HepG2 (cell line): ENCODE data around the gene RIT2. TPM values are rescaled to one million over a fixed set of nuclear protein-coding genes. Genes with fewer than 3 reads are reported as not detected.

Source experiments
- E2F1 ChIP-seq: sonication (generic); formaldehyde crosslinking; IDR thresholded peaks from 2 replicates; pipeline ENCODE4 v1.5.0; 2020; ENCODE audit warnings: missing genetic modification reagents
- E2F2 ChIP-seq: sonication (generic); formaldehyde crosslinking; IDR thresholded peaks from 2 replicates; pipeline ENCODE4 v1.4.0; 2020; ENCODE audit warnings: missing genetic modification reagents, borderline replicate concordance
- KLF9 ChIP-seq: IDR thresholded peaks from 2 replicates; pipeline ENCODE4 v1.6.1; 2016; ENCODE audit warnings: low read depth
- LBX2 ChIP-seq: sonication (generic); formaldehyde crosslinking; IDR thresholded peaks from 2 replicates; pipeline ENCODE4 v1.5.0; 2020; ENCODE audit warnings: missing genetic modification reagents, mild to moderate bottlenecking, borderline replicate concordance
- MAFG ChIP-seq: sonication (generic); formaldehyde crosslinking; IDR thresholded peaks from 2 replicates; pipeline ENCODE4 v1.5.1; 2020; ENCODE audit warnings: mild to moderate bottlenecking, missing genetic modification reagents
- POLR2A ChIP-seq, 2 experiments: IDR thresholded peaks; 2 replicates each; pipeline ENCODE4 v1.6.1; 2011; ENCODE audit warnings: low read depth in 2 of 2, low read length in 2 of 2, mild to moderate bottlenecking in 1 of 2, moderate library complexity in 1 of 2; ENCODE audit not compliant: insufficient read depth in 1 of 2
- SATB2 ChIP-seq: sonication (generic); formaldehyde crosslinking; IDR thresholded peaks from 2 replicates; pipeline ENCODE4 v1.5.0; 2020; ENCODE audit warnings: missing genetic modification reagents
- TOPORS ChIP-seq: sonication (generic); formaldehyde crosslinking; IDR thresholded peaks from 2 replicates; pipeline ENCODE4 v1.8.0; 2023; ENCODE audit warnings: mild to moderate bottlenecking, missing genetic modification reagents
- ZNF10 ChIP-seq: sonication (generic); formaldehyde crosslinking; IDR thresholded peaks from 2 replicates; pipeline ENCODE4 v1.4.0; 2020; ENCODE audit warnings: mild to moderate bottlenecking, low read depth, missing genetic modification reagents, borderline replicate concordance
- ZNF710 ChIP-seq: sonication (generic); formaldehyde crosslinking; IDR thresholded peaks from 2 replicates; pipeline ENCODE4 v1.5.0; 2020; ENCODE audit warnings: mild to moderate bottlenecking, missing genetic modification reagents, borderline replicate concordance
- polyA plus RNA-seq, 8 experiments: library from polyadenylated mRNA; depleted of rRNA in 3 of 8; stranded (reverse) in 7 of 8; unstranded in 1 of 8; fragments of >200 nt; fragmentation: Illumina TruSeq in 4 of 8; extraction: Trizol in 4 of 8; gene quantifications; 2 replicates each; pipeline versions ENCODE4 v1.2.1 to v1.2.3, GENCODE V29; 2011 to 2016; ENCODE audit warnings: low read depth in 4 of 8, missing spikeins in 1 of 8, mixed read lengths in 1 of 8; ENCODE audit not compliant: insufficient read depth in 1 of 8
- total RNA-seq, 5 experiments: library from RNA; depleted of rRNA; stranded (reverse); fragments of >200 nt; fragmentation: Illumina TruSeq; extraction: Trizol; gene quantifications; 2 replicates each; pipeline ENCODE4 v1.2.3, GENCODE V29; 2016; ENCODE audit warnings: low read depth in 1 of 5
- TF ChIP-seq, protein P1 (sequence below): sonication (generic); formaldehyde crosslinking; IDR thresholded peaks from 2 replicates; pipeline ENCODE4 v1.8.1; 2023; ENCODE audit warnings: mild to moderate bottlenecking, moderate library complexity, missing genetic modification reagents
- TF ChIP-seq, protein P2 (sequence below): sonication (generic); formaldehyde crosslinking; IDR thresholded peaks from 2 replicates; pipeline ENCODE4 v1.5.0; 2020; ENCODE audit warnings: missing genetic modification reagents, mild to moderate bottlenecking, borderline replicate concordance

The RIT2 gene
- total and polyA plus RNA-seq, 2 of the 13 experiments (the other 11 are each of a cell fraction or from before 2014, with no cell fraction given): not detected

- TF ChIP-seq ZNF710 (CRISPR knock-in tag) (no peak), TOPORS (CRISPR knock-in tag) (no peak), KLF9 (no peak), E2F2 (CRISPR knock-in tag) (no peak), POLR2A (IDR thresholded peaks at IDR 0.05; ENCODE audit: insufficient read depth in 1 of 2, low read depth in 2 of 2, low read length in 2 of 2) (no peak), E2F1 (no peak), SATB2 (no peak), LBX2 (CRISPR knock-in tag) (no peak), ZNF10 (CRISPR knock-in tag) (no peak), MAFG (CRISPR knock-in tag) (no peak)
- TF ChIP-seq, protein P1, sequence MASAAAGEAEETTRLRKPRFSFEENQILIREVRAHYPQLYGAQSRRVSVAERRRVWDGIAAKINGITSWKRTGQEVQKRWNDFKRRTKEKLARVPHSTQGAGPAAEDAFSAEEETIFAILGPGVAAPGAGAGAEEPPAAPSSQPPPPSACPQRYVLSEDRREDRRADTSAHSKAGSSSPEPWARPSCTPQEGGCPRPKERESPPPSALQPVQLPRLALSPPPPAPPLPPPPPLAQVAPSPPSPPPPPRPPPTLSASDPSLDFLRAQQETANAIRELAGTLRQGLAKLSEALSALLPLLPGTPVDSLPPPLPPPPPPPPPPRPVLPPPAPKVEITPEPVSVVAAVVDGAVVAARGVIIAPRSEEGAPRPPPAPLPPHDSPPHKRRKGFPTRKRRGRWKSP: no peak
- TF ChIP-seq, protein P2, sequence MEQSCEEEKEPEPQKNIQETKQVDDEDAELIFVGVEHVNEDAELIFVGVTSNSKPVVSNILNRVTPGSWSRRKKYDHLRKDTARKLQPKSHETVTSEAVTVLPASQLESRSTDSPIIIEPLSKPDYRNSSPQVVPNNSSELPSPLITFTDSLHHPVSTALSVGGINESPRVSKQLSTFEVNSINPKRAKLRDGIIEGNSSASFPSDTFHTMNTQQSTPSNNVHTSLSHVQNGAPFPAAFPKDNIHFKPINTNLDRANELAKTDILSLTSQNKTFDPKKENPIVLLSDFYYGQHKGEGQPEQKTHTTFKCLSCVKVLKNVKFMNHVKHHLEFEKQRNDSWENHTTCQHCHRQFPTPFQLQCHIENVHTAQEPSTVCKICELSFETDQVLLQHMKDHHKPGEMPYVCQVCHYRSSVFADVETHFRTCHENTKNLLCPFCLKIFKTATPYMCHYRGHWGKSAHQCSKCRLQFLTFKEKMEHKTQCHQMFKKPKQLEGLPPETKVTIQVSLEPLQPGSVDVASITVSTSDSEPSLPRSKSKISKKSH (CRISPR knock-in tag): no peak
Observed at GRCh38 chr18:42961298-42961697, 154.2 kb downstream of the RIT2 start (continued).
